SK-N-MC (cell line): ENCODE data around the gene SPINK8.

Experiments used
- EZH2 ChIP-seq: fragments of 200-600 bp; sonication (generic); IDR thresholded peaks from one replicate; pipeline ENCODE4 v1.6.1; 2017; ENCODE audit warnings: antibody characterized with exemption
- FOXP2 ChIP-seq: optimal IDR thresholded peaks from 2 replicates; pipeline ENCODE3; 2011; ENCODE audit warnings: mild to moderate bottlenecking, moderate library complexity; ENCODE audit not compliant: insufficient read depth; ENCODE audit errors: extremely low read length, control extremely low read depth
- POLR2AphosphoS5 ChIP-seq: IDR thresholded peaks from 2 replicates; pipeline ENCODE4 v1.6.1; 2012; ENCODE audit warnings: mild to moderate bottlenecking, low read depth, low read length, borderline replicate concordance

- TF ChIP-seq EZH2 (no peak), POLR2AphosphoS5 (no peak), FOXP2 (no peak)
These were observed 18.9 kb downstream of the SPINK8 start for GRCh38 chr3:48314542-48314941.
